ENCODE measurements around the gene GPAT2. TPM values are rescaled to one million over a fixed set of nuclear protein-coding genes. Genes with fewer than 3 reads are reported as not detected.
"Not testable (repeated sequence)": the region's sequence is repeated elsewhere in the genome, so short reads cannot be mapped to it uniquely, and the experiment has no call there.

The GPAT2 gene
- total and polyA plus RNA-seq, 5 donors, result 1.1 to 3.1 (median 1.8) TPM

DNA sequence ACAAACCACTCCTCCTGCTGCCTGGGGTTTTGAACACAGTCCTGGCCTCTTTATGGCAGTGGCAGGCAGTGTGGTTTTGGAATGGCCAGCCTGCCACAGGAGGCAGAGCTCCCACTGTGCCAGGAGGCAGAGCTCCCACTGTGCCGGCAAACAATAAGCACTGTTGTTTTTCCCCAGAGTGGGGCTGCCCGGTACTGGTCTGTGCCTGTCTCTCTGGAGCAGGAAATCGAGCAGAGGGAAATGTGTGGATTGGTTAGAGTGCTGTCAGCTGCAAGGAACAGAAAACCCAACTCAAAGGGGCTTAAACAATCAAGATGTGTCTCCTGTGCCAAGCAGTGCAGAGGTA is 15.2 kb upstream of the GPAT2 start:
- DNase-seq; H3K4me3 ChIP-seq (ENCODE audit: low read length); H3K4me1 ChIP-seq (ENCODE audit: control insufficient read depth, insufficient read depth, low read length); intact Hi-C loops (cut with DNase I); H3K9me3 ChIP-seq (ENCODE audit: control insufficient read depth, low read length); H3K27me3 ChIP-seq (ENCODE audit: control insufficient read depth, insufficient read depth); H3K27ac ChIP-seq (ENCODE audit: low read length): not testable (repeated sequence)
- no CpG with 5 or more reads among the region's 3 CpGs for WGBS
- peak; percentile 19 to 22 for ATAC-seq

GRCh38 chr2:96049049-96049916 is 14.6 kb upstream of the GPAT2 start:
- ATAC-seq (peak; percentile 64 to 69), DNase-seq (peak in 1 of 3 donors; percentile 26)
- H3K4me1 ChIP-seq (ENCODE audit: control insufficient read depth, insufficient read depth, low read length); H3K4me3 ChIP-seq (ENCODE audit: low read length); H3K27ac ChIP-seq (ENCODE audit: low read length); H3K27me3 ChIP-seq (ENCODE audit: control insufficient read depth, insufficient read depth); H3K9me3 ChIP-seq (ENCODE audit: control insufficient read depth, low read length); intact Hi-C loops (cut with DNase I): not testable (repeated sequence)
- WGBS, result 31% methylated on average over 9 of the region's 18 CpGs

DNA sequence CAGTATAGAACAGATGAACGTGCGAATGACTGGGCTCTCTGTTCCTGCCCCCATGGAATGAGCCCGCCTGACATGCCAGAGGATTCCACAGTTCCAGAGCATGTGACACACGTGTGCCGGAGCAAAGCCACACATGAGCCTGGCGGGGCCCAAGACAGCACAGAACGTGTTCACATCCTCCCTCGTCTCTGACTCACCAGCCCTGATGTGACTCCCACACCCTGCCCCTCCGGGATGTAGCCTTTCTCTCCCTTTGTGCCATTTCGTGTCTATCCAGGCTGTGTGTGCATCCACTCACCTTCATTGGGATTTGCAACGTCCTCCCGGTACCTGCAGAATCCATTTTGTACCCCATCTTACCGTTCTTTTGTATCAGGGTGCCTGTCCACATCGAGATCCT is 838 bp upstream of the GPAT2 start:
- H3K4me3 ChIP-seq (ENCODE audit: low read length); DNase-seq; H3K9me3 ChIP-seq (ENCODE audit: control insufficient read depth, low read length); H3K4me1 ChIP-seq (ENCODE audit: control insufficient read depth, insufficient read depth, low read length); H3K27ac ChIP-seq (ENCODE audit: low read length); intact Hi-C loops (cut with DNase I); ATAC-seq; H3K27me3 ChIP-seq (ENCODE audit: control insufficient read depth, insufficient read depth): not testable (repeated sequence)
- no CpG with 5 or more reads among the region's 14 CpGs for WGBS

- H3K27me3 ChIP-seq (ENCODE audit: control insufficient read depth, insufficient read depth); H3K4me3 ChIP-seq (ENCODE audit: low read length); H3K4me1 ChIP-seq (ENCODE audit: control insufficient read depth, insufficient read depth, low read length); H3K27ac ChIP-seq (ENCODE audit: low read length); H3K9me3 ChIP-seq (ENCODE audit: control insufficient read depth, low read length); ATAC-seq; intact Hi-C loops (cut with DNase I); DNase-seq: not testable (repeated sequence)
- no CpG with 5 or more reads among the region's 9 CpGs for WGBS
Observed at GRCh38 chr2:96033997-96034396, 719 bp downstream of the GPAT2 start.

DNA sequence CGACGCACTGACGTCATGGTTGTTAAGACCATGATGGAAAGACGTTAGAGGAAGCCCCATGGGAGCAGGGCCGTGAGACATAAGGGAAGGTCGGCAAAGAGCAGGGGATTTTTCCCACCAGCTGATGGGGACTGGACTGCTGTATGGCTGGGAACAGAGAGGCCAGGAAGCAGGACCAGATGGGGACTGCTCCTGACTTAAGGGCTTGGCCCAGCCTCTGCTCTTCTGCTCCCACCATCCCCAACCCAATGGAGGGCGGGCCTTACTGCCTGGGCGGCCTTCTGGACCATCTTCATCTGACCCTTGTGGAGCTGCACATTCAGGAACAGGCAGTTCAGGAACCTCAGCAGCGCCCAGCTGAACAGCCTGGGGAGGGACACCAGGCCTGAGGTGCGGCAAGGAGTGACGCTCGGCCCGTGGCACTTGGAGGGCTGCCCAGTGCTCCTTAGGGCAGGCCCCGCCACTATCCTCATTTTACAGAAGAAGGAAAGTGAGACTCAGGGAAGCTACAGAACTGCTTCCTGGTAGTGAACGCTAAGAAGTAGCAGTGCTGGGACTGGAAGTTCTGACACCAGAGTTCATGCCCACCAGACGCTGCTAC is 6.9 kb downstream of the GPAT2 start:
- intact Hi-C loops (cut with DNase I), result loop anchor here (10.0 kb wide), 1 partner anchor 87 kb away; the partner anchor contains the start of gene ADRA2B (in 4 of the 4)
- not testable (repeated sequence) for H3K27ac ChIP-seq (ENCODE audit: low read length); ATAC-seq; H3K27me3 ChIP-seq (ENCODE audit: control insufficient read depth, insufficient read depth); H3K9me3 ChIP-seq (ENCODE audit: control insufficient read depth, low read length); H3K4me1 ChIP-seq (ENCODE audit: control insufficient read depth, insufficient read depth, low read length); DNase-seq; H3K4me3 ChIP-seq (ENCODE audit: low read length)
- no CpG with 5 or more reads among the region's 16 CpGs for WGBS

GRCh38 chr2:96025755-96026154 is 9.0 kb downstream of the GPAT2 start:
- WGBS, result 93% methylated on average over 6 of the region's 6 CpGs
- intact Hi-C loops (cut with DNase I), result loop anchor here (10.0 kb wide), 1 partner anchor 89 kb away; the partner anchor contains the start of gene ADRA2B (in 4 of the 4)
- not testable (repeated sequence) for H3K27ac ChIP-seq (ENCODE audit: low read length); DNase-seq; H3K4me3 ChIP-seq (ENCODE audit: low read length); H3K4me1 ChIP-seq (ENCODE audit: control insufficient read depth, insufficient read depth, low read length); ATAC-seq; H3K9me3 ChIP-seq (ENCODE audit: control insufficient read depth, low read length); H3K27me3 ChIP-seq (ENCODE audit: control insufficient read depth, insufficient read depth)

GRCh38 chr2:96025194-96025492 is 9.6 kb downstream of the GPAT2 start:
- 88% methylated on average over 4 of the region's 4 CpGs for WGBS
- intact Hi-C loops (cut with DNase I), result loop anchor here (10.0 kb wide), 1 partner anchor 90 kb away; the partner anchor contains the start of gene ADRA2B (in 4 of the 4)
- DNase-seq (peak in 1 of 3 donors; percentile 75), ATAC-seq (no peak)
- no peak overlapping the region for H3K4me3 ChIP-seq (ENCODE audit: low read length)
- H3K27ac ChIP-seq (ENCODE audit: low read length), result no peak overlapping the region
- H3K4me1 ChIP-seq (ENCODE audit: control insufficient read depth, insufficient read depth, low read length), result no peaks in the 10 kb centered on the region
- H3K27me3 ChIP-seq (ENCODE audit: control insufficient read depth, insufficient read depth), result no peaks in the 10 kb centered on the region
- H3K9me3 ChIP-seq (ENCODE audit: control insufficient read depth, low read length), result no peaks in the 10 kb centered on the region

- H3K9me3 ChIP-seq (ENCODE audit: control insufficient read depth, low read length), result no peaks in the 10 kb centered on the region
- no peak overlapping the region for H3K4me3 ChIP-seq (ENCODE audit: low read length)
- H3K4me1 ChIP-seq (ENCODE audit: control insufficient read depth, insufficient read depth, low read length), result no peaks in the 10 kb centered on the region
- DNase-seq (no peak), ATAC-seq (no peak)
- WGBS, result 86% methylated on average over 27 of the region's 27 CpGs
- no peak overlapping the region for H3K27ac ChIP-seq (ENCODE audit: low read length)
- intact Hi-C loops (cut with DNase I), result loop anchor here (10.0 kb wide), 1 partner anchor 90 kb away; the partner anchor contains the start of gene ADRA2B (in 4 of the 4)
- no peaks in the 10 kb centered on the region for H3K27me3 ChIP-seq (ENCODE audit: control insufficient read depth, insufficient read depth)
Observed at GRCh38 chr2:96024336-96025193, 10.2 kb downstream of the GPAT2 start.

GRCh38 chr2:96023701-96024100 is 11.0 kb downstream of the GPAT2 start:
- H3K4me3 ChIP-seq (ENCODE audit: low read length); H3K9me3 ChIP-seq (ENCODE audit: control insufficient read depth, low read length); H3K27ac ChIP-seq (ENCODE audit: low read length); H3K27me3 ChIP-seq (ENCODE audit: control insufficient read depth, insufficient read depth); H3K4me1 ChIP-seq (ENCODE audit: control insufficient read depth, insufficient read depth, low read length); ATAC-seq: not testable (repeated sequence)
- intact Hi-C loops (cut with DNase I), result loop anchor here (10.0 kb wide), 1 partner anchor 91 kb away; the partner anchor contains the start of gene ADRA2B (in 4 of the 4)
- WGBS, result 87% methylated on average over 7 of the region's 7 CpGs
- peak in 2 of 3 donors; percentile 32 to 35 for DNase-seq

DNA sequence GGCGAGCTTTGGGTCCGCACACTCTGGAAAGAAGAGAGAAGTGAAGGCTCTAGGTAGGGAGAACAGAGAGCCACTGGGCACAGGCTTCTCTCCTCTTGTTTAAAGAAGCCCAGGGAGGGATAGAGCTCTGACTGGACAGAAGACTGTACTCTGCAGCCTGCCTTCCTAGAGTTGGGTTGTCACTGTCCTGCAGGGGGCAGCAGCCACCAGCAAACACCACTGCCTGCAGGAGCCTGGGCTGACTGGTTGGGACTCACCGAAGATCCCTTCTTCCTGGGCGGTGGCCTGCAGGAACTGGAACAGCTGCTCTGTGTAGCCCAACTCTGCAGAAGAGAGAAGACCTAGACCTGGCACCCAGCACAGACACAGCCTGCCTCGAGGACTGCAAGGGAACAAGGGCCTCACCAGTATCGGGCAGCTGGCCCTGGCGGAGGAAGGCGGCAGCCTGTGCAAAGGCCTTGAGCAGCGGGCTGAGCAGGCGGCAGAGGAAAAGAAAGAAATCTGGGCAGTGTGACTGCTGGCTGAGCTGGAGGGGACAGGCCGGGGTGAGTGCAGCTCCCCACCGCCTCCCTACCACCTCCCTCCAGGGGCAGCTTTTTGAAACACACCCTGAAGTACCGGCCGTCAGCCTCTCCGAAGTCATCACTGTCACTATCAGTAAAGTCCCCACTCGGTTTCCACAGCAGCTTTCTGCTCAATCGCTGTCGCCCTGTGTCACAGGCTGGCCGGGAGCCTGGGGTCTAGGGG is 11.8 kb downstream of the GPAT2 start:
- not testable (repeated sequence) for H3K9me3 ChIP-seq (ENCODE audit: control insufficient read depth, low read length); H3K27ac ChIP-seq (ENCODE audit: low read length); H3K4me1 ChIP-seq (ENCODE audit: control insufficient read depth, insufficient read depth, low read length); H3K27me3 ChIP-seq (ENCODE audit: control insufficient read depth, insufficient read depth); H3K4me3 ChIP-seq (ENCODE audit: low read length)
- 55% methylated on average over 14 of the region's 19 CpGs for WGBS
- intact Hi-C loops (cut with DNase I), result loop anchor here (10.0 kb wide), 1 partner anchor 92 kb away; the partner anchor contains the start of gene ADRA2B (in 4 of the 4)
- ATAC-seq (peak; percentile 87 to 88), DNase-seq (peak; percentile 84 to 93 (median 92))
